Measurements from ENCODE around the gene PRKACA.

GRCh38 chr19:14158276-14159023 is 40.9 kb upstream of the PRKACA start:
- TF ChIP-seq POLR2A (IDR thresholded peaks at IDR 0.05) = no peak
- no peak for TF ChIP-seq CTCF (IDR thresholded peaks at IDR 0.05)
- no peak for TF ChIP-seq EP300 (IDR thresholded peaks at IDR 0.05)
